ENCODE data around the gene KIF26B.
"Not testable (repeated sequence)": the region's sequence is repeated elsewhere in the genome, so short reads cannot be mapped to it uniquely, and the experiment has no call there.

The KIF26B gene

GRCh38 chr1:245154429-245155271, at the start of gene KIF26B:
KIF26B (plus strand) TSS chr1:245154985; CDS start chr1:245155425, 440 bp downstream.
- peak; percentile 29 for DNase-seq

DNA sequence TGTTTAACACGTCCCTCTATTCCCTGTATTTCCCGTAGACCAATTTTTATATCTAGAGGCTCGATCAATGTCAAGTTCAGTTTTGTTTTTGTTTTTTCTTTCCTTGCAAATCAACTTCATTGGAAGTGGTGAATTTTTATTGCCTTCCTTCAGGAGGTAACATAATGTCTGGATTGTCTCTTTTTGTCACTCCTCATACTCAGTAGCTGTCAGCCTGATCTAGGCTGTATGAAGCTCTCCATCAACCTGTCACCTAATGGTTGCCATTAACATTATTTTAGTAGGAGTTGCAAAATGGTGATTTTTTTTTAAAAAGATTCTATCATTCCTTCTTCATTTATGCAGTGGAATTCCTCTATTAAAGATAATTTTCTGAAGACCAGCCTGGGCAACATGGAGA, 49.7 kb upstream of the KIF26B start:
- no peak for DNase-seq

GRCh38 chr1:245105815-245106410, 48.9 kb upstream of the KIF26B start:
- DNase-seq: no peak

DNA sequence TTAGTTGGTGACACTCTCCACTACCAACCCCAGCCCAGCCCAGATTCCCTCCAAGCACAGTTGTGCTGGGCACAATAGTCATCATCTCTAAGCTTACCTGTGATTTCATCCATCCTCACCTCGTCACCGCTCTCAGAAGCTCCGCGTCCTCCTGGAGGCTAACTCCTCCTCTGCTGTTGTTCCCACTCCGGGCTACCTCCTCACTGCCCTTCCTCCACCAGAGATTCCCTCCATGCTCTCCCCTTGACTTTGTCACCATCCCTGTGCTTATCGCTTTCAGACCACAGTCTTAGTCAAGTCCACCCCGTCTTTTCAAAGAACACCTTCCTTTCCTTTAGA, 47.0 kb upstream of the KIF26B start:
- DNase-seq: no peak

DNA sequence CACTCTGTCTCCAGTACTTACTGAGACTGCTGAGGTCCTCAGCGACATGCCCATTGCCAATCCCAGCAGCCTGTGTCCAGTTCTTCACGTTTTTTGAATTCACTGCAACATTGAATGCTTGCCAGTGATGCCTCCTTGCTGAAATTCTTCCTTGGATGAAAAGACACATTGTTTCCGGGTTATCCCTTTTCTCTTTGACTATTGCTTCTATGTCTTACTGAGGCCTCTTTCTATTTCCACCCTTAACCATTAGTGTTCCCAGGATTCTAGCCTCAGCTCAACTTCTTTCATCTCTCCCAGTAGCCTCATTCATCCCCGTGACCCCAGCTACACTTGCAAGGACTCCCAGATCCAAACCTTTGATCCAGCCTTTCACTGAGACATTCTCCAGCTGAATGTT, 46.5 kb upstream of the KIF26B start:
- DNase-seq: no peak

DNA sequence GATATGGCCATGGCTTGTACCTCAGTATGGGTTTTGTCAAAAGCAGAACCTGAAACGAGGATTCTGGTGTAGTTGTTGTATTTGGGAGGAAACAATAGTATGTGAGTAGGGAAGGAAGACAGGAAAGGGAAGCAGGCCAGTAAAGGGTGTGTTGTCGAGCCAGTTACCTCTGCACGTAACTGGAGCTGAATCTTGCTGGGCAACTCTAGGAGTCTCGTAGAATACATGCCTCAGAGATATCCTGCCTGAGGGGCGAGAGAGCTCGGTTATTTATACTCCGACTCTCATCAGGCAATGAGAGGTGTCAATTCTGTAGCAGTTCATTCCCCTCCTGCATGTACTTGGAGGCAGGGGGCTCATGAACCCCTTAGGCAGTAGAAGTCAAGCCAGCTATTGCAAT, 45.9 kb upstream of the KIF26B start:
- DNase-seq: no peak

GRCh38 chr1:245110406-245110805, 44.4 kb upstream of the KIF26B start:
- DNase-seq: no peak

GRCh38 chr1:245111073-245111472, 43.7 kb upstream of the KIF26B start:
- no peak for DNase-seq

DNA sequence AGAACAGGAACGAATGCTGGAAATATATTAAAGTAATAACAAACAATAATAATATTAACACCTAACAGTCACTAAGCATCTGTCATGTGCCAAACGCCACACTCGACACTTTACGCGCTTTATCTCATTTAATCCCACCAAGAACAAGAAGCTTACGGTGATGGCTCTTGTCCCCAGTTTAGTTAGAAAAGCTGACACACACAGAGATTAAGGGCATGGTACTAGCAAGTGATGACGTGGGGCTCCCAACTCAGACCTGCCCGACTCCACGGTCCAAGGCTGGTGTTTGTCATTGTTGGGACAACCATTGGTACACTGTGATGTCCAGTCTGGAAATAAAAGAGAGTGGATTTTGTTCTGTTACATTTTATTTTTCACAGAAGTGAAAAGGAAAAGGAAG, 41.1 kb upstream of the KIF26B start:
- DNase-seq: no peak

DNA sequence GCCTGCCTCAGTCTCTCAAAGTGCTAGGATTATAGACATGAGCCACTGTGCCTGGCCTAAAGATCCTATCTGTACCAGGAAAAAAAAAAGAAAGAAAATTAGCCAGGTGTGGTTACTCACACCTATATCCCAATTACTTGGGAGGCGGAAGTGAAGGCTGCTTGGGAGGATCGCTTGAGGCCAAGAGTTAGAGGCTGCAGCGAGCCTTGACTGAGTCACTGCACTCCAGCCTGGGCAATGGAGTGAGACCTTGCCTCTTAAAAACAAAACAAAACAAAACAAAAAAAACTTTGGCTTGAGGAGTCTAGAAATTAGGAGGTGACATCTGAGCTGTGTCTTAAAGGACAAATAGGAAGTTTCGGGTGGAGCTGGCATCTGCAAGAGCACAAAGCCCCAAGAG, 38.7 kb upstream of the KIF26B start:
- no peak for DNase-seq

GRCh38 chr1:245116751-245117150, 38.0 kb upstream of the KIF26B start:
- DNase-seq: no peak

- DNase-seq: no peak
These were observed 36.7 kb upstream of the KIF26B start for GRCh38 chr1:245118066-245118465.

- no peak for DNase-seq
These were observed 36.0 kb upstream of the KIF26B start for GRCh38 chr1:245118806-245119205.

DNA sequence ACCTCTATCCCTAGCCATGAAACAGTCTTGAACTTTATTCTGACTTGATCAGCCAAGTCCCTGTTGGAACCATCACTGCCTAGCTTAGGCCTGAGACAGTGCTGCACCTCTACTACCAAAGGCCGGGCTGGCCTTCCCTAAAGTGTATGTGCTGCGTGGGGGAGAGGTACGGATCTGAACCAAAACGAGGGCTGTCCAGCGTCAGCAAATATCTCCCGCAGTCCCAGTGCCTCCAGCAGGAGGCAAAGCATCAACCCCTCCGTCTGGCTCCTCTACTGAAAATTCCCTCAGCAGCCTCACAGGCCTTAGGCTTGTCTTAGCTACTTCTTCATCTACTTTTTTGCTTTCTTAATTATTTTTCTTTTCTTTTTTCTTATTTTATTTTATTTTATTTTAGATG, 33.3 kb upstream of the KIF26B start:
- no peak for DNase-seq

GRCh38 chr1:245124241-245124640, 30.5 kb upstream of the KIF26B start:
- DNase-seq: no peak

DNA sequence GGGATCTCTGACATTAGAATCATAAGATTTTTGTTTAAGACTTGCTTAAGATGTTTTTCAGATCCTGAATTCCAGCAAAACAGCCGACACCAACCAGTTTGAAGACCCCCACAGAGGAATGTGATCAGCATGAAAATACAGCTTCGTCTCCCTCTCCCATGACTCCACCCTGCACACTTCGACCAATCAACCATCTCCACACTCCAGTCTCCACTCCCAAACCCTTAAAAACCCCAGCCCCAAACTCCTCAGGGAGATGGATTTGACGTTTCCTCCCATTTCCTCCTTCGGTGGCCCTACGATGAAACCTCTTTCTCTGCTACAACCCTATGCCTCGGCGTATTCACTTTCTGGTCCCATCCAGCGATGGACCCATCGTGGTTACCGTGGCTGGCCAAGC, 30.1 kb upstream of the KIF26B start:
- DNase-seq: no peak

GRCh38 chr1:245126530-245126929, 28.3 kb upstream of the KIF26B start:
- DNase-seq: no peak

GRCh38 chr1:245128381-245129101, 26.2 kb upstream of the KIF26B start:
- DNase-seq: no peak

GRCh38 chr1:245129319-245130240, 25.2 kb upstream of the KIF26B start:
- no peak for DNase-seq

GRCh38 chr1:245130281-245131025, 24.3 kb upstream of the KIF26B start:
- DNase-seq: not testable (repeated sequence)

- DNase-seq: no peak
These were observed 23.8 kb upstream of the KIF26B start for GRCh38 chr1:245131026-245131393.

- no peak for DNase-seq
These were observed 22.0 kb upstream of the KIF26B start for GRCh38 chr1:245132771-245133170.
